Ectodermal cell (in vitro differentiated cells): ENCODE data around the gene MDM1.

ENCODE experiments used
- H3K27ac ChIP-seq: 2 replicates; pipeline ENCODE4 v1.7.0; 2013; ENCODE audit warnings: mild to moderate bottlenecking, low read depth, low read length; ENCODE audit not compliant: insufficient read depth, poor library complexity, severe bottlenecking
- H3K27me3 ChIP-seq: 2 replicates; pipeline ENCODE4 v1.7.0; 2013; ENCODE audit warnings: mild to moderate bottlenecking, low read length; ENCODE audit not compliant: insufficient read depth, control insufficient read depth, poor library complexity, severe bottlenecking
- H3K36me3 ChIP-seq: one replicate; pipeline ENCODE4 v1.7.0; 2013; ENCODE audit warnings: low read length; ENCODE audit not compliant: control insufficient read depth, insufficient read depth
- H3K4me1 ChIP-seq: one replicate; pipeline ENCODE4 v1.7.0; 2013; ENCODE audit warnings: low read length; ENCODE audit not compliant: control insufficient read depth, insufficient read depth
- H3K4me3 ChIP-seq: 2 replicates; pipeline ENCODE4 v1.7.0; 2013; ENCODE audit warnings: low read depth, low read length, control low read depth; ENCODE audit not compliant: insufficient read depth
- H3K9me3 ChIP-seq: 2 replicates; pipeline ENCODE4 v1.7.0; 2013; ENCODE audit warnings: mild to moderate bottlenecking, low read length, moderate library complexity; ENCODE audit not compliant: control insufficient read depth
- WGBS, 2 experiments: methylation state at CpG; one replicate each; pipeline ENCODE4 v1.1.7; 2013; ENCODE audit warnings: missing lambda C conversion rate in 2 of 2; 5-methylcytosine and 5-hydroxymethylcytosine counted together

MDM1 gene

DNA sequence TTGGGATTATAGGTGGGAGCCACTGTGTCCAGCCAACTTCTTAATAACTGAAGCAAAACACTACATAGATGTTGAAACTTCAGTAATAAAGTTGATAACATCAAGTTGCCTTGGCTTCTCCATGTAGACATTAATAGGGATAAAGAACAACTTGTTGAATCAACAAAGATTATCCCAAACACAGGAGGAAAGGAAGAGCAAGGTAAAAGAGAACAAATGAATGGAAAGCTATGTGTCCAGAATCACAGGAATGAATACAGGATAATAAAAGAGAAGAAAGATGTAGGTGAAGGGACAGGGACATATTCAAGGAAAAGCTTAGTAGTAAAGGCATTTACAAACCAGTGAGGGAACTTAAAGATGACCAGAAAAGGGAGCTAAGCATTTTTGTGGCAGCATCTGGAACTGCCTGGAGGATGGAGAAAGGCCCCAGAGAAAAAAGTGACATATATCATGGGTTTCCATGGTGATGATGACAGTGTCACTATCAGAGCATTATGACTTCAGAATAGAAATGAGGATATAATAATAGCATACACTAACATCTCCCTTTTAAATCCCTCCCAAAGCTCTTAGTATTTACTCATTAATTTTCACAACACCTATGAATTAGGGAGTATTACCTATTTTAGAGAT lies 24.0 kb upstream of the MDM1 start:
- no peak overlapping the region for H3K27ac ChIP-seq
- H3K27me3 ChIP-seq = no peaks in the 10 kb centered on the region
- H3K4me1 ChIP-seq = peaks cover 9% of the 10 kb centered on the region
- no peak overlapping the region for H3K4me3 ChIP-seq
- H3K9me3 ChIP-seq = no peaks in the 10 kb centered on the region
- no peaks in the 10 kb centered on the region for H3K36me3 ChIP-seq

DNA sequence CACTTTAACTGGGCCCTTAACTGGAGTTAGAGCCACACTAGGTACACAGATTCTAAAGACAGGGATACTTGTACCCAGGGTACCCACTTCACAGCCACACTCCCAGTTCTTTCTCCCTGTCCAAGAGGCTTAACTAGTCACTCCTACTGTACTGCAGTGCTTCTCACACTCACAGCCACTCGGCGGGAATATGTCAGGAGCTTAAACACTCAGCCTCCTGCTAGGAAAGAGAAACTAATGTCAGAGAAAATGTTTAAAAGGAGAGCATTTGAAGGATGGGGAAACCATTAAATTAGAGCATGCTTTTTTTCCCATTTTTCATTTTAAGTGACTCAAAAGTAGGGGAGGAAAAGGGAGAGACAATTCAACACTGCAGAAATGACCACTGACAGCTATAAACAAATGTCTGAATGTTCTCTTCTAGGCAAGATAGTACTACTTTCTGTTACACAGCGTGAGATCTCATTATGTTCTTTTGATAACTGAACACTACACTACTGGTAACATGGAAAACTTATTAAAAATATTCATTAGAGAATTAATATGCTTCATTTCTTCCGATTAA lies 22.9 kb upstream of the MDM1 start:
- H3K4me1 ChIP-seq = peaks cover 9% of the 10 kb centered on the region
- no peaks in the 10 kb centered on the region for H3K36me3 ChIP-seq
- no peaks in the 10 kb centered on the region for H3K27me3 ChIP-seq
- H3K4me3 ChIP-seq = no peak overlapping the region
- WGBS, 2 experiments = 81 to 88% methylated on average over 3 of the region's 4 CpGs
- H3K9me3 ChIP-seq = no peaks in the 10 kb centered on the region
- no peak overlapping the region for H3K27ac ChIP-seq

DNA sequence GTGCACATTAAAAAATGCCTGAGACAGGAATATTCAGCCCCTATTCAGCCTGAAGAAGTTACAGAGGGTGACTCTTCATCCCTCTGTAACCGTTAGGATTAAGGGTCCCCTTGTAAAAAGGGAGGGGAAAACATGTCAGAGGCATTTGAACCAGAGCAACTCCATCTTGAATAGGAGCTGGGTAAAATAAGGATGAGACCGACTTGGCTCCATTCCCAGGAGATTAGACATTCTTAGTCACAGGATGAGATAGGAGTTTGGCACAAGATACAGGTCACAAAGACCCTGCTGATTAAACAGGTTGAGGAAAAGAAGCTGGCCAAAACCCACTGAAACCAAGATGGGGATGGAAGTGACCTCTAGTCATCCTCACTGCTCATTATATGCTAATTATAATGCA lies 19.9 kb upstream of the MDM1 start:
- 89 to 96% methylated on average over 2 of the region's 2 CpGs for WGBS, 2 experiments
- Histone ChIP-seq H3K27ac (no peak overlapping the region), H3K9me3 (no peaks in the 10 kb centered on the region), H3K36me3 (no peaks in the 10 kb centered on the region), H3K27me3 (no peaks in the 10 kb centered on the region), H3K4me3 (no peak overlapping the region), H3K4me1 (no peaks in the 10 kb centered on the region)

DNA sequence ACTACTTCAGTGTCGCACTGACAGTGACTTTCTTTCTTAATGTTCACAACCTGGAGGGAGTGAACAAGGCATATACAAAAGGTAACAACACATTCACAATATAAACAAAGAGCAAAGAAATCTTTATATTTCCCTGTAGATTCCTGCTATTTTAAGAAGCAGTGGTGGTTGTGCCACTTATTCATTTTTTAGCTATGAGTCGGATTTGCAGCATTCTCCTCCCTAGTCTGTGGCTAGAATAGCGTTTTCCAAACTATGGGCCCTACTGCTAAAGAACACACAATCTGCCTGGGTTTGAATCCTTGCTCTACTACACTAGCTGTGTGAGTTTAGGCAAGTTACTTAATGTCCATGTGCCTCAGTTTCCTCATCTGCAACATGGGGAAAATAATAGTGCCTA lies 18.6 kb upstream of the MDM1 start:
- WGBS, 2 experiments = 91 to 95% methylated on average over 3 of the region's 3 CpGs
- no peak overlapping the region for H3K27ac ChIP-seq
- no peaks in the 10 kb centered on the region for H3K27me3 ChIP-seq
- H3K36me3 ChIP-seq = no peaks in the 10 kb centered on the region
- no peaks in the 10 kb centered on the region for H3K9me3 ChIP-seq
- no peaks in the 10 kb centered on the region for H3K4me1 ChIP-seq
- H3K4me3 ChIP-seq = no peak overlapping the region

DNA sequence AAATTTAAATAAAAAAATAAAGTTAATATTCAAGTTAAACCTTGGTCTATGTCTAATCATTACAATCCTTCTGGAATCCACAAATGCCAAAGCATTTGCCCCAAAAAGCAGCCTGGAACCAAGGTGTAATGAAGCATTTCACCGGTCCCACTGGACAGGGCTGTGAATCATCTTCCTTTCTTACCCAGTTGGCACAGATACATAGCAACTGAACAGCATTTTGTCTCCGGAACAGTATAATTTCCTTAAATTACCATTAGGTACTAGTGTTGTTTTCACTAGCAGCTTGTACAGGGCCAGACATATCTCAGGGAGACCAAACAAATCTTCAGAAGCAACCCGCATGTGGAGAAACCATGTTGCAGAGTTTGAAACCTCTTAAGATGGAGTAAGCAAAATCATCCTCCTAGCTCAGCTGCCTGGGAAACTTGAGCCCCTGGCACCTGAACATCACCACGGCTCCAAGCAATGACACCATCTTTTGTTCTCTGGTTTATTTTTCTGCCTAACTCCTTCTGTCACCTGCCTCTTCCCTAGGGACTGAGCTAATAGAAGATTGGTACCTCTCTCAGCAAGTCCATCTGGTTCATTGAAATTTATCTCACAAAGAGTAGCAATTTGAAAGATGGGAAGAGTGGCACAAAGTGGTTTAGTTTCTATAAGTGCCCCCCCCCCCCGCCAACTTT lies 17.9 kb upstream of the MDM1 start:
- H3K27me3 ChIP-seq = no peaks in the 10 kb centered on the region
- H3K9me3 ChIP-seq = no peaks in the 10 kb centered on the region
- H3K4me1 ChIP-seq = no peaks in the 10 kb centered on the region
- no peaks in the 10 kb centered on the region for H3K36me3 ChIP-seq
- 91 to 93% methylated on average over 5 of the region's 5 CpGs for WGBS, 2 experiments
- H3K4me3 ChIP-seq = no peak overlapping the region
- no peak overlapping the region for H3K27ac ChIP-seq

DNA sequence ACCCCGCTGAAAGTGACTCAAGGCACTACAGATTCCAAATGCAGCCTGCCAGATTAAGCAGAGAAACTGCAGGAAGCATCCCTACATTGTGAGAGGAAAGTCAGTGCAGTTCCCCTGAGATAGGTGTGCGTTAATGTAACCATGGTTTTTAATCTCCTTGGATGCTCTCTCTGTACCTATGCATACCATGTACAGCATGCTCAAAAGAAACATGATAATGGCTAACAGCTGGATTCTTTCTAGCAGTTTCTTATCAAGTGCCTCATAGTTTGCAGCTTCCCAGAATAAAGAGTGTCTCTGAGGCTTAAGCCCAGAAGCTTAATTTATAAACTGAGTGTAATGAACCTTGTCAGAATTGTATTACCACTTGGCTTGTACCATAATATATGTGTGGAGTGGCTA lies 17.1 kb upstream of the MDM1 start:
- Histone ChIP-seq H3K4me1 (no peaks in the 10 kb centered on the region), H3K36me3 (no peaks in the 10 kb centered on the region), H3K27me3 (no peaks in the 10 kb centered on the region), H3K9me3 (no peaks in the 10 kb centered on the region), H3K27ac (no peak overlapping the region), H3K4me3 (no peak overlapping the region)
- 75 to 86% methylated on average over 2 of the region's 2 CpGs for WGBS, 2 experiments

DNA sequence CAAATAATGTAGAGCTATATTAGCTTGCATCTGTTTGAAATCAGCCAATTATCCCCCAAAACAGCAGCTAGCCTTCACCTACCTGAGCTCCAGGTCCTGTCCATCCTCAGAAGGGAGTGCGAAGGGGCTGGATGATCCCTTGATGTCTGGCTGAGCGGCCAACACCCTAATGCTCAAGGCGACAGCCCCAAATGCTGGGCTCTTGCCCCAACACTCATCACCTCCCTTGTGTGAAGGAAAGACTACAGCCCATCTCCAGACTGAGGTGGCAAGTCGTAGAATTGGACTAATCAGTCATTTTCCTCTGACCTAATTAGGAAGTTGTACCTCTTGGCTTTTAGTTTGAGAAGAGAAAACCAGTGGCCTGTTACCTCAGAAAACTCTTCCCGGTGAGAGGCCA lies 16.3 kb upstream of the MDM1 start:
- Histone ChIP-seq H3K4me1 (no peaks in the 10 kb centered on the region), H3K27ac (no peak overlapping the region), H3K36me3 (no peaks in the 10 kb centered on the region), H3K27me3 (no peaks in the 10 kb centered on the region), H3K9me3 (no peaks in the 10 kb centered on the region), H3K4me3 (no peak overlapping the region)
- WGBS, 2 experiments = 91 to 94% methylated on average over 5 of the region's 5 CpGs

DNA sequence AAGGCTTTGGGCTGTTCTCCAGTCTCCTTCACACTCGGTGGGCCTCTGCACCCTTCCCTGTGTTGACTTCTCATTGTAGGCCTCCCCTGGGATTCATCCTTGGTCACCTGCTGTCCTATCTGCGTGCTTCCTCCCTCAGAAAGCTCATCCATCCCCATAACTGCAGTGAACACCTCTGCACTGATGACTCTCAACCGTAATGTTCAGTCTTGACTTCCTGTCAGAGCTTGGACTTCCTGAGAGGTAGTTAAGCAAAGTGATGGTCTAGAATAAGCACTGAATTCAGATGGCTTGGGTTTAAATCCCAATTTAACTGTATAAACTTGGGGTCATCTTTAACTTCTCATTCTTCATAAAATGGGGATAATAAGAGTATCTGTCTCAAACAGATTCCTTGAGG lies 13.6 kb upstream of the MDM1 start:
- 80 to 84% methylated on average over 3 of the region's 3 CpGs for WGBS, 2 experiments
- H3K9me3 ChIP-seq = no peaks in the 10 kb centered on the region
- no peaks in the 10 kb centered on the region for H3K36me3 ChIP-seq
- H3K27ac ChIP-seq = no peak overlapping the region
- no peak overlapping the region for H3K4me3 ChIP-seq
- H3K4me1 ChIP-seq = no peaks in the 10 kb centered on the region
- no peaks in the 10 kb centered on the region for H3K27me3 ChIP-seq

DNA sequence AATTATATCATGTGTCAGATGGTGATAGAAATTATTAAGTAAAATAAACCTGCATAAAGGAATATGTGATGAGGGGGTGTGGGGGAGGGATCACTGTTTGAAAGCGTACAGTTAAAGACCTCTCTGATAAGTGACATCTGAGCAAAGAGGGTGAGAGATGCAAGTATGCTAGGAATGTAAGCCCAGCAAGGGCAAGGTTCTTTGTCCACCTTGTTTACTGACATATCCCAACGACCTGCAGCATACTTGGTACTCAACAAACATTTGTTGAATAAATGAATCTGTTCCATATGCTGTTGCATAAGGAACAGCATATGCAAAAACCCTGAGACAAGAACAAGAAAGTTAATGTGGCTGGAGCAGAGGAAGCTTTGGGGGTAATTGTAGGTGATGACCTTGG lies 12.0 kb upstream of the MDM1 start:
- Histone ChIP-seq H3K4me3 (no peak overlapping the region), H3K27ac (no peak overlapping the region), H3K4me1 (no peaks in the 10 kb centered on the region), H3K36me3 (no peaks in the 10 kb centered on the region), H3K9me3 (no peaks in the 10 kb centered on the region), H3K27me3 (no peaks in the 10 kb centered on the region)
- 37 to 38% methylated on average over 1 to 2 of the region's 2 CpGs for WGBS, 2 experiments

DNA sequence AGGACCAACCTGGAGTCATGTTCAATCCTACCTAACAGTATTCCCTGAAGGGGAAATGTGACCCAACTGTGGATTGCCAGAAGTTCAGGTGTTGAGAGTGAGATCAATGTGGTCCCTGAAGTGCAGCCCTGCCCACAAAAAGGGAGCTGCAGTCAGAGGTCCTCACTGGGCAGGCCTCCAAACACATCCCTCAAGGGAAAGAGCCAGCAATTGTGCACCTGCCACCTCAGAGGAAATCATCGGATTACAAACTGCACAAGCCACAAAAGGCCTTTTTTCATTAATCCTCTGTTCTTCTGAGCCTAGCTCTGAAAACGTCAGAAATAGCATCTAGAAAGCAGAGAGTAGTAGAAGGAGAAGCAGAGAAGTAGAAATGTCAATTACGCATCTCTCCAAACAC lies 10.8 kb upstream of the MDM1 start:
- WGBS, 2 experiments = 75 to 90% methylated on average over 3 of the region's 3 CpGs
- no peaks in the 10 kb centered on the region for H3K27me3 ChIP-seq
- H3K4me1 ChIP-seq = no peaks in the 10 kb centered on the region
- H3K36me3 ChIP-seq = no peaks in the 10 kb centered on the region
- no peaks in the 10 kb centered on the region for H3K9me3 ChIP-seq
- H3K27ac ChIP-seq = no peak overlapping the region
- no peak overlapping the region for H3K4me3 ChIP-seq
